A673 (cell line): ENCODE data around the gene BPNT1. TPM values are rescaled to one million over a fixed set of nuclear protein-coding genes. Genes with fewer than 3 reads are reported as not detected.

Experiments
- BruUV-seq: library from RNA; stranded (reverse); fragments of 400-500 nt; replicated peaks from 2 replicates; lab custom pipeline; 2021; lab: Mats Ljungman, UMichigan
- CTCF ChIA-PET: fragments of 300-600 bp; sonication (Branson Sonifier 250); formaldehyde crosslinking; loops from one replicate; lab custom pipeline; 2022; ENCODE audit warnings: antibody characterized with exemption; lab: Charles Lee
- POLR2A ChIA-PET: fragments of 300-600 bp; sonication (Branson Sonifier 250); formaldehyde crosslinking; loops from one replicate; lab custom pipeline; 2022; ENCODE audit warnings: antibody characterized with exemption; ENCODE audit not compliant: low non-redundant PET; lab: Charles Lee
- DNase-seq: peaks from one replicate; pipeline ENCODE4 v3.0.0-alpha.2; 2015; ENCODE audit warnings: low spot score
- H3K27ac ChIP-seq: fragments of 200-600 bp; sonication (generic); 2 replicates; pipeline ENCODE4 v1.5.1; 2016; ENCODE audit warnings: mixed run types, low read depth, mild to moderate bottlenecking, mixed read lengths, antibody characterized with exemption, low read length; ENCODE audit not compliant: poor library complexity, severe bottlenecking
- H3K27me3 ChIP-seq: fragments of 200-600 bp; sonication (generic); replicated peaks from 2 replicates; pipeline ENCODE4 v1.6.1; 2017; ENCODE audit warnings: mixed run types, low read depth, mild to moderate bottlenecking, mixed read lengths, antibody characterized with exemption, low read length; ENCODE audit not compliant: insufficient read depth, poor library complexity
- H3K36me3 ChIP-seq: fragments of 200-600 bp; sonication (generic); 2 replicates; pipeline ENCODE4 v1.6.1; 2016; ENCODE audit warnings: mixed run types, mild to moderate bottlenecking, mixed read lengths, antibody characterized with exemption, low read length; ENCODE audit not compliant: insufficient read depth, poor library complexity, severe bottlenecking
- H3K4me1 ChIP-seq: fragments of 200-600 bp; sonication (generic); 2 replicates; pipeline ENCODE4 v1.6.1; 2017; ENCODE audit warnings: mixed run types, mild to moderate bottlenecking, mixed read lengths, antibody characterized with exemption, low read length; ENCODE audit not compliant: insufficient read depth, poor library complexity, severe bottlenecking
- H3K4me3 ChIP-seq: fragments of 200-600 bp; sonication (generic); 2 replicates; pipeline ENCODE4 v1.5.1; 2016; ENCODE audit warnings: low read depth, mixed run types, mild to moderate bottlenecking, mixed read lengths, low read length; ENCODE audit not compliant: poor library complexity, severe bottlenecking
- H3K9me3 ChIP-seq: fragments of 200-600 bp; sonication (generic); 2 replicates; pipeline ENCODE4 v1.6.1; 2016; ENCODE audit warnings: mixed run types, low read depth, mild to moderate bottlenecking, mixed read lengths, antibody characterized with exemption, low read length; ENCODE audit not compliant: poor library complexity, severe bottlenecking
- EZH2 ChIP-seq: fragments of 200-600 bp; sonication (generic); IDR thresholded peaks from 2 replicates; pipeline ENCODE4 v1.6.1; 2017; ENCODE audit warnings: borderline replicate concordance, low read depth, mild to moderate bottlenecking, mixed read lengths, antibody characterized with exemption, low read length; ENCODE audit not compliant: poor library complexity, severe bottlenecking
- intact Hi-C: fragments of 100-400 bp; cut with micrococcal nuclease; formaldehyde crosslinking; loops from one replicate; pipeline ENCODE4 v1.10.0; 2022; ENCODE audit not compliant: unreplicated experiment
- total RNA-seq: library from RNA; stranded (reverse); gene quantifications from 2 replicates; pipeline ENCODE4 v1.2.3, GENCODE V29; 2021
- TF ChIP-seq, protein P1 (sequence below): fragments of 300-800, 200-600 bp; sonication (generic); conservative IDR thresholded peaks from 2 replicates; pipeline ENCODE4 v1.5.1; 2017; ENCODE audit warnings: low read depth, mild to moderate bottlenecking, antibody characterized with exemption, low read length, moderate library complexity, mixed read lengths

Gene BPNT1
- total RNA-seq, 1 experiment from 2014 or later, result 23.5 TPM

DNA sequence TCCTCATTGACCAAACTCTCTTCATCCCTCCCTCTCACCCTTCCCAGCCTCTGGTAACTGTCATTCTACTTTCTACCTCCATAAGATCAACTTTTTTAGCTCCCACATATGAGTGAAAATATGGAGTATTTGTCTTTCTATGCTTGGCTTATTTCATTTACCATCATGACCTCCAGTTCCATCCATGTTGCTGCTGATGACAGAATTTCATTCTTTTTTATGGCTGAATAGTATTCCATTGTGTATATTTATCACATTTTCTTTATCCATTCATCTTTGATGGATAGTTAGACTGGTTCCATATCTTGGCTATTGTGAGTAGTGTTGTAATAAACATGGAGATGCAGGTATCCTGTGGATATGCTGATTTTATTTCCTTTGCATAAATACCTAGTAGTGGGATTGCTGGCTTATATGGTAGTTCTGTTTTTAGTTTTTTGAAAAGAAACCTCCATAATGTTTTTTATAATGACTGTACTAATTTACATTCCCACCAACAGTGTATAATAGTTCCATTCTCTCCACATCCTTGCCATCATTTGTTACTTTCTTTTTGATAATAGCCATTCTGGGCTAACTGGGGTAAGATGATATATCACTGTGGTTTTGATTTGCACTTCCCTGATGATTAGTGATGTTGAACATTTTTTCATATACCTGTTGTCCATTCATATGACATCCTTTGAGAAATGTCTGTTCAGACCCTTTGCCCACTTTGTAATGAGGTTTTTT, 40.1 kb upstream of the BPNT1 start:
- ChIA-PET POLR2A (no interaction called here), CTCF (no interaction called here)
- H3K36me3 ChIP-seq, result peaks cover 31% of the 10 kb centered on the region
- H3K9me3 ChIP-seq, result no peaks in the 10 kb centered on the region
- TF ChIP-seq, protein P1, sequence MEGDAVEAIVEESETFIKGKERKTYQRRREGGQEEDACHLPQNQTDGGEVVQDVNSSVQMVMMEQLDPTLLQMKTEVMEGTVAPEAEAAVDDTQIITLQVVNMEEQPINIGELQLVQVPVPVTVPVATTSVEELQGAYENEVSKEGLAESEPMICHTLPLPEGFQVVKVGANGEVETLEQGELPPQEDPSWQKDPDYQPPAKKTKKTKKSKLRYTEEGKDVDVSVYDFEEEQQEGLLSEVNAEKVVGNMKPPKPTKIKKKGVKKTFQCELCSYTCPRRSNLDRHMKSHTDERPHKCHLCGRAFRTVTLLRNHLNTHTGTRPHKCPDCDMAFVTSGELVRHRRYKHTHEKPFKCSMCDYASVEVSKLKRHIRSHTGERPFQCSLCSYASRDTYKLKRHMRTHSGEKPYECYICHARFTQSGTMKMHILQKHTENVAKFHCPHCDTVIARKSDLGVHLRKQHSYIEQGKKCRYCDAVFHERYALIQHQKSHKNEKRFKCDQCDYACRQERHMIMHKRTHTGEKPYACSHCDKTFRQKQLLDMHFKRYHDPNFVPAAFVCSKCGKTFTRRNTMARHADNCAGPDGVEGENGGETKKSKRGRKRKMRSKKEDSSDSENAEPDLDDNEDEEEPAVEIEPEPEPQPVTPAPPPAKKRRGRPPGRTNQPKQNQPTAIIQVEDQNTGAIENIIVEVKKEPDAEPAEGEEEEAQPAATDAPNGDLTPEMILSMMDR, result no peak
- no peak for TF ChIP-seq EZH2
- intact Hi-C loops, result no loop called here
- H3K4me1 ChIP-seq, result no peaks in the 10 kb centered on the region
- H3K27ac ChIP-seq, result no peak overlapping the region
- no peak overlapping the region for H3K4me3 ChIP-seq
- no peaks in the 10 kb centered on the region for H3K27me3 ChIP-seq
- no peak for DNase-seq
- no TSS peak for BruUV-seq

DNA sequence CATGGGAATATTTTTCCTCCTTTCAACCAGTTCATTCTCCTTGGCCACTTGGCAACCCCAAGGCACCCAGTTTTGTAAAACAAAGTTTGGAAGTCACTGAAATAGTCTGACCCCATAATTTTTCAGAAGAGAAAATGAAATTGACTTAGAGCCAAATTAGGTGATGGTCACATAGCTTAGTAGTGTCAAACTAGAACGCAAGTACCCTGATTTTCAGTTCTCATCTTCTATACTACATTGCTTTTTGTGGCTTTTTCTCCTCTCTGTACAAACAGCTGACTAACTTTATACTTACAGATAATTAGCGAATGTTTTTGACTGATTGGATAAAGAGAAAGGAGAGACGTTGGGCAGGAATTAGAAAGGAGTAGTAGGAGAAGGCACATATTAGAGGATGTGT, 37.5 kb upstream of the BPNT1 start:
- no TSS peak for BruUV-seq
- TF ChIP-seq, protein P1, result no peak
- TF ChIP-seq EZH2, result no peak
- Histone ChIP-seq H3K36me3 (peaks cover 17% of the 10 kb centered on the region), H3K27ac (no peak overlapping the region), H3K9me3 (no peaks in the 10 kb centered on the region), H3K4me1 (peaks cover 8% of the 10 kb centered on the region), H3K4me3 (no peak overlapping the region), H3K27me3 (no peaks in the 10 kb centered on the region)
- intact Hi-C loops, result no loop called here
- ChIA-PET POLR2A (no interaction called here), CTCF (no interaction called here)
- no peak for DNase-seq

DNA sequence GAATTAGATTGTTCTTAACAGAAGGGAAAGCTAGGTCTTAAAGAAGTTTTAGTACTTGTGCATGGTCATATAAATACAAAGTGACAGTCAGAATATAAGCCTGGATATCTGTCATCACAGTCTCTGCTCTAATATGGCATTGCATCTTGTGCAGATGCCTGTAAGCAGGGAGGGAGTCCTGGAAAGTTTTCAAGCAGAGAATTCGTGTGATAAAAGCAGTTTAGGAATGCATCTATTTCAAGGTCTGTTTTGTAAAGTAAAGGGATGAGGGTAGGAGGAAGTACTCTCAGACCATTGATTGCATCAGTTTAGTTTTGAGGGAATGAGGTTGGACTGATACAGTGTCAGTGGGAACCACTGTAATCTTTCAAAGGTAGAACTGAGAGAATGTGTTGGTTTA, 35.0 kb upstream of the BPNT1 start:
- H3K27me3 ChIP-seq, result no peaks in the 10 kb centered on the region
- H3K9me3 ChIP-seq, result no peaks in the 10 kb centered on the region
- CTCF ChIA-PET, result interaction anchor here (0.6 kb wide), 1 partner anchor 56 kb away, joined by 3 read pairs; no protein-coding TSS in a partner anchor
- no peak overlapping the region for H3K27ac ChIP-seq
- intact Hi-C loops, result no loop called here
- peaks cover 9% of the 10 kb centered on the region for H3K4me1 ChIP-seq
- peaks cover 15% of the 10 kb centered on the region for H3K36me3 ChIP-seq
- no peak for DNase-seq
- no peak overlapping the region for H3K4me3 ChIP-seq
- no TSS peak for BruUV-seq
- TF ChIP-seq, protein P1, result no peak
- TF ChIP-seq EZH2, result no peak
- POLR2A ChIA-PET, result no interaction called here
